GM21526 (cell line): ENCODE data around the gene EPB41L3.

ENCODE experiments used
- ATAC-seq: cut with Tn5 transposase; IDR thresholded peaks from one replicate; pipeline ENCODE4 v1.9.1; 2021; ENCODE audit warnings: moderate library complexity; ENCODE audit not compliant: unreplicated experiment, low FRiP score

EPB41L3 gene

DNA sequence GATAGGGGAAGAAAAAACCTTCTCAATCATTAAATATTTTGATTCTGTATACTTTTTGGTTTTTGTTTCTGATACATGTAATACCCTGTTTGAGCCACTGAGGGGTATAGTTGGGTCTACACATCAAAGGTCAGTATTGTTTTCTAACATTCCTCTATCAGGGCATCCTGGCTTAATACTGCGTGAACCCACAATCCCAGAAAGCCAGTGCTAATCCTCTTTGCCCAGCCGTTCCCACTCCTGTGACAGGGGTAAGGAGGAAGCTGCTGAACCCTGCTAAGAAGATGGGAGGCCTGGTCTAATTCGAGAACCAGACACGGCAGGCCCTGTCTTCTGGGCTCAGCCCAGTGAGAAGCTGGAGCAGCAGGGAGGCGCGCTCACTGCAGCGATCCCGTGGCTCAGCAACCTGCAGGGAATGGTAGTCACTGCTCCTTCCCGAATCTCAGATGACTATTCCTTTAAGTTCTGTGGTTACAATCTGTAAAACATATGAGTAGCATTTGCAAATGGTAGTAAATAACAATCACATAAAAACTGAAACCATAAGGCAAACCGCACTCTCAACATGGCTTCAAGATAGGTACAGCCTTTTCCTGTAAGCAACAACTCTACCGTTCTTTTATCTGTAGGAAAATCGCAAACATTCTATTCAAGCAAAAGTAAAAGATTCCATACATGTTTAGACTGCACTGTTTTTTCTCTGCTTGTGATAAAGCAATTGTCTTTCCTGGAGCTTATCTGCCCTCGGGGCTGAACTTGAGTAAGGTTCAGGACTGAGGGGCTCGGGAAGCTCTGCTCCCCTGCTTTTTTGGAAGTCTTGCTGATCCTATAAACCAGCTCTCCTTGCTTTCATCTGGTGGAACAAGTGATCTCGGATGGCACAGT is 87.0 kb downstream of the EPB41L3 start:
- ATAC-seq: peak; percentile 77

DNA sequence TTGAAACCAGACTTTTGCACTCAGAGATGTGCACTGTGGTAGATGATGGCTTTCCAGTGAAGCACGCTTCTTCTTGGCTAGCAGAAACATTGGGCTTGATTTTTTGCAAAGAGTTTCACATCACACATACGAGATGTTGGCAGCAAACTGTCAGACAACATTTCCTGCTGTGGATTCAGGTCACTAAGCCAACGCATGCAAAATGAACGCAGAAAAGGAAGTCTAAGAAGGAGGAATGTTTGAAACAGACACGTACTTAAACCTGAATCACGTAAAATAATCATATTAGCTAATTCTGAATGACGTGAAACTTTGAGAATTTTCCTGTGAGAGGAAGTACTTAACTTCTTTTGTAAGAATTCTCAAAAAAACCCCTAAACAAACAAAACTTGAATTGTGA is 88.1 kb downstream of the EPB41L3 start:
- no peak for ATAC-seq

- ATAC-seq: no peak
Observed at GRCh38 chr18:5452943-5453443, 90.8 kb downstream of the EPB41L3 start.

DNA sequence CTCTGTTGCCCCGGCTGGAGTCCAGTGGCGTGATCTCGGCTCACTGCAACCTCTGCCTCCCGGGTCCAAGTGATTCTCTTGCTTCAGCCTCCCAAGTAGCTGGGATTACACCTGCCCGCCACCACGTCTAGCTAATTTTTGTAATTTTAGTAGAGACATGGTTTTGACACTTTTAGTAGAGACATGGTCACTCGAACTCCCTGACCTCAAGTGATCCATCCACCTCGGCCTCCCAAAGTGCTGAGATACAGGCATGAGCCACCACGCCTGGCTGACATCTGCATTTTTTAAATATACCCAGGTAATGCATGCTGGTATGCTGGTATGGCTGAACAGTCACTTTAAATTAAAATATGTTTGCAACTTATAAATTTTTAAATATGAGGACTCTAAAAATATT is 91.9 kb downstream of the EPB41L3 start:
- no peak for ATAC-seq

GRCh38 chr18:5451150-5451549 is 92.6 kb downstream of the EPB41L3 start:
- ATAC-seq: no peak

DNA sequence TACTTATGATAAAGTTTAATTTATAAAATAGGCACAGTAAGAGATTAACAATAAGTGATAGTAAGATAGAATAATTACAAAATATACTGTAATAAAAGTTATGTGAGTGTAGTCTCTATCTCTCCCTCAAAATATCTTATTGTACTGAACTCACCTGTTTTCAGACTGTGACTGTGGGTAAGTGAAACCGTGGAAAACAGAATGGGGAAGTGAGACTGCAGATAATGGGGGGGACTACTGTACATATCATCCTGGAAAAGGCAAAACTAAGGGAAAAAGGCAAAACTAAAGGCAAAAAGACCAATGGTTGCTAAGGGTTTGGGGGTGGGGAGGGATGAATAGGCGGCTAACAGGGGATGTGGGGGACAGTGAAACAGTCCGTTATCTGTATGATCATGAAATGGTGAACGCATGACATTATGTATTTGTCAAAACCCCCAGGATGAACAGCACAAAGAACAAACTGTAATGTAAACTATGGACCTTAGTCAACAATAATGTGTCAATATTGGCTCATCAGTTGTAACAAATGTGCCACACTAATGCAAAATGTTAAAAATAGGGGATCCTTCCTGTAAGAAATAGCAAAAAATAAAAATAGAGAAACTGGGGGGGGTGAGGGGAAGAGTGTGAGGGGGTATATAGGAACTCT is 93.8 kb downstream of the EPB41L3 start:
- ATAC-seq: no peak

DNA sequence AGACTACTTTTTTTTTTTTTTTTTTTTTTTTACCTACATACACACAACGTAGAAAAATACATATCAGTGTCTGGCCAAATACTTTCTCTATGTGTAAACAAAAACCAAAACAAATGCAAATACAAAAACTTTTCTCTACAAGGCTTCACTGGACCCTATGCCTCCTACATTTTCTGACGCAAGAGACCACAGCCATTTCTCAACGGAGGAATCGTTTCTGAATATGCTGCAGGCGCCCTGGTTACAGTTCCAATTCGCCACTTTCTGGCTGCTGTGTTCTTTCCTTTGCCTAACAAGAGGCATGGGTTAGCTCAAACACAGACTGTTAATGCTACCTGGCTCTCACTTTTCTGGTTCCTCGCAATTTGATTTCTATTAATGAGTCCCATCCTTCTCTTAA is 96.4 kb downstream of the EPB41L3 start:
- no peak for ATAC-seq

DNA sequence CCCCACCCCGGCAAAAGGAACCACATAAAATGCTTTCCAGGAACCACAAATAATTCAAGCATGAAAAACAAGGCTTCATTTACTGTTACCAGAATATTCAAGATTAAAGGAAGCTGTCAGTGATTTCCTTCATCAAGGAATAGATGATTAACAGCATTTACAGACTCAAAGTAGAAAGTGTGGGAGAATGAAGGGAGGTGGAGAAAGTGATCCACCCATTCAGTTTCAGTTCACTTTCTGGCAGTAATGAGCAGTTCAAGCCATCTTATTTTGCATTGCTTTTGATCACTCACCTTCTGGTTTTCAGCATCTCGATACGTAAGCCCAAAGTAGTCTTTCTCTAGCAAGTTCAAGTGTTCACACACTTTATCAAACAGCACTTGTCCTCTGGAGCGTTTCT is 99.0 kb downstream of the EPB41L3 start:
- ATAC-seq: no peak

DNA sequence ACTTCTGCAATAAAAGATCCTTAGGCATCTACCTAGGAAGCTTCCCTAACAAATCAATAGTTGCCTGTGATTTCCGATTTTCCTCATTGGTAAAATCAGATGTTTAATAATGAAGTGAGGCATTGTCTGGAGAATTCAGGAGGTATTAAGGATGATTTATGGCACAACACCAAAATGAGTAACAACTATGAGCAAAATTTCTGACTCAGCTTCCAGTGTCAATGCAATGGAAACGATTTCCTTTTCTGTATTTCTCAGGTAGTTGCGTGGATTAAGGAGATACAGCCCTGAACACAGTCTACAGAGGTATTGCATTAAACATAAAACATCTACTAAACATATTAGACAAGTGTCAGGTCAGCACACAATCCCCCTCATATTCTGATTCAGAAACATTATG is 99.5 kb downstream of the EPB41L3 start:
- ATAC-seq: no peak

DNA sequence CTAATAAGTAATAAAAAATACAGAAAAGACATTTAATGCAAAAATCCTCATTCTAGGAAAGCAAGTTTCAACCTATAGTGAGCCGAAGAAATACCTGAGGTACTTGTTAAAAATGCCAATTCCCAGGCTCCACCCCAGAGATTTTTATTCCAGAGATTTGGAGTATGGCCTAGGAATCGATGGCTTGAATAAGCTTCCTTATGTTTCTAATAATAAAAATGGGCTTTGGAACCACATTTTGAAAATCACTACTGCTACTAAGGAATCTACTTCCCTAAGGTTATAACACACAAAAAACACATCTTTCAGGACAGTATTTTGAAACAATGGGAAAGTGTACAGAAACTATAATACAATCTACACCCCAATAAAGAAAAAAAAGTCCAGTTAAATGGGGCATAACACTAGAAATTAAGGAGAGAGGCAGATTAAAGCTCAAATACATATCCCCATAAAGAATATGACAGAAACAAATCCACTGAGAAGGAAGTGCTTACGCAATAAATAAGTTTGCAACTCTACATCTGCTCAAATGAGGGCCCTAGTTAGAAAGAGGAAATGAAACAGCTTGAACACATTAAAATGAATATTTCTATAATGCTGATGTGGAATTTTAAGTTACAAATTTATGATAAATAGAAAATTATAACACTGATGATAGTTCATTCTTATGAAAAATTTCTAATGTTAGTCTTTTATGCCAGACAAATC is 103.7 kb downstream of the EPB41L3 start:
- peak; percentile 63 for ATAC-seq

DNA sequence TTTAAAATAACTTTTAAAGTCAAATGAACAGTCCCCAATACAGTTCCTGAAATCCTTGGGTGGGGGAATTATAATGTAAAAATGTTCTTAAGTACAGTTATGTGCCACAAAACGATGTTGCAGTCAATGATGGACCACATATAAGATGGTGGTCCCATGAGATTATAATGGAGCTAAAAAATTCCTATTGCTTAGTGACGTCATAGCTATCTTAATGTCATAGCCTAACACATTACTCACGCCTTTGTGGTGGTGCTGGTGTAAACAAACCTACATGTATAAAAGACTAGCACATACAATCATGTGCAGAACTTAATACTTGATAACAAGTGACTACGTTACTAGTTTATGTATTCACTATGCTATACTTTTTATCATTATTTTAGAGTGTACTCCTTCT is 109.4 kb downstream of the EPB41L3 start:
- ATAC-seq: no peak

DNA sequence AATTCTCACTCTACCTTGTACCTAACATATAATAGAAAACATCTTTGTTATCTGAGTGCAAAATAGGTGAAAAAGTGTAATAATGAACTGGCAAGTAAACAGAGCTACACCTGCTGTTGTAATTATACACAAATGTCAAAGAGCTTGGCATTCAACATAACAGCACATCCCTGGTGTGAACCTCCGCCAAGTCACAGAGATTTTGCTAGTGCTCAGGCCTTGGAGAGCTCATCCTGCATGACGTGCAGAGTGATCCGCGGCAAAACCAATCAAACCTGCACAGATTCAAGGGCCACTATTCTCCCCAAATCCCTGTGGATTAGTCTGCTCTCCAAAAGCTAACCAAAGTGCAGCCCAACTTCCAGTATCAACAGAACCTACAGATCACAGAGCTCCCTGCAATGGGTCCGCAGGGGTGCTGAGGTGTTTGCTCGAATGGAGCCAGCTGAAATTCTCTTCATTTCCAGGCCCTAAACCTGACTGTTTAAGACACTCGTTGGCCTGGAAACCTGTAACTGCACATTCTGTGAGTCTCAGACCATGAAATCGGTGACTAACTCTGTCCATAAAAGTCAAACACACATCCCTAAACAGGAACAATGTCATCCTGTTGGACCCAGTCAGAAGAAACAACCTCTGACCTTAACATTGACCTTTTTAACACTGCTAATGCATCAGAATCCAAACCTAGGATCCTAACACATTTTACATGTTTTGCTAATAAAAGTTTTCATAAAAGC is 111.8 kb downstream of the EPB41L3 start:
- no peak for ATAC-seq

GRCh38 chr18:5430131-5430530 is 113.7 kb downstream of the EPB41L3 start:
- no peak for ATAC-seq

GRCh38 chr18:5429681-5430080 is 114.1 kb downstream of the EPB41L3 start:
- no peak for ATAC-seq

- ATAC-seq: no peak
Observed at GRCh38 chr18:5425721-5426120, 118.1 kb downstream of the EPB41L3 start.

- no peak for ATAC-seq
Observed at GRCh38 chr18:5424903-5425664, 118.7 kb downstream of the EPB41L3 start.

- no peak for ATAC-seq
Observed at GRCh38 chr18:5422626-5423025, 121.2 kb downstream of the EPB41L3 start.

GRCh38 chr18:5421981-5422380 is 121.8 kb downstream of the EPB41L3 start:
- ATAC-seq: no peak

GRCh38 chr18:5420906-5421305 is 122.9 kb downstream of the EPB41L3 start:
- ATAC-seq: no peak

DNA sequence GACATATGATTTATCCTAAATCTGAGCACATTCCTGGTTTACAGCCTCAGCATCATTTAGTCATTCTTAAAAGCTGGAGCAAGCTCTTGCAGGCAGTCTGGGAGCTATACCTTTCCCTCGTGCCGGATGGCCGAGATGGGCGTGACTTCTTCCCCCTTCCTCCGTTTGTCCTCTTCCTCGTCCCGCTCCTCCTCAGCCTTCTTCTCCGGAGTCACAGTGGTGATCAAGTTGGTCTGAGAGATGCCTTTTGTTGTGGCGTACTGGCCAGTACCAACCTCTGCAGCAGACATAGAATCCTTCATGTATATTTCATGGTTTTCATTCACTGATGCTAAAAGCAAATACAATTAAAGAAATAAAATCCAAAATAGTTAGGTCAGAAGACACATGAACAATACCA is 124.2 kb downstream of the EPB41L3 start:
- ATAC-seq: no peak
